SU-DHL-6 (cell line): Measurements from ENCODE around the gene PODNL1.

Source experiments
- H2AFZ ChIP-seq: fragments of 200-600 bp; sonication (generic); 2 replicates; pipeline ENCODE4 v1.6.1; 2014; ENCODE audit warnings: low read depth, mild to moderate bottlenecking, moderate library complexity, mixed read lengths, antibody characterized with exemption, low read length; ENCODE audit not compliant: severe bottlenecking
- H3F3A ChIP-seq: fragments of 200-600 bp; shearing (Covaris generic); 2 replicates; pipeline ENCODE4 v1.6.0; 2016; ENCODE audit warnings: antibody characterized with exemption, mild to moderate bottlenecking; ENCODE audit not compliant: insufficient read depth
- H3K27ac ChIP-seq: fragments of 200-600 bp; sonication (generic); 2 replicates; pipeline ENCODE4 v1.5.1; 2016; ENCODE audit warnings: low read depth, mild to moderate bottlenecking, low read length, moderate library complexity, mixed read lengths
- H3K27me3 ChIP-seq: fragments of 200-600 bp; sonication (generic), shearing (Covaris generic); 2 replicates; pipeline ENCODE4 v1.6.0; 2014; ENCODE audit warnings: mild to moderate bottlenecking, low read length
- H3K36me3 ChIP-seq: fragments of 200-600 bp; sonication (generic); 2 replicates; pipeline ENCODE4 v1.6.1; 2014; ENCODE audit warnings: mild to moderate bottlenecking, low read length, mixed read lengths
- H3K4me2 ChIP-seq: fragments of 300-600, 200-600 bp; shearing (Covaris generic), sonication (generic); 2 replicates; pipeline ENCODE4 v1.6.0; 2014; ENCODE audit warnings: low read length, low read depth, mild to moderate bottlenecking; ENCODE audit not compliant: poor library complexity, severe bottlenecking
- H3K4me3 ChIP-seq: fragments of 200-600 bp; sonication (generic); 2 replicates; pipeline ENCODE4 v1.5.1; 2014; ENCODE audit warnings: antibody characterized with exemption, low read length, mild to moderate bottlenecking, mixed read lengths; ENCODE audit not compliant: insufficient read depth, poor library complexity, severe bottlenecking
- H3K79me2 ChIP-seq: fragments of 200-600 bp; sonication (generic); 2 replicates; pipeline ENCODE4 v1.6.1; 2014; ENCODE audit warnings: mild to moderate bottlenecking, low read length, moderate library complexity; ENCODE audit not compliant: insufficient read depth
- H3K9ac ChIP-seq: fragments of 200-600 bp; sonication (generic); 2 replicates; pipeline ENCODE4 v1.7.0; 2014; ENCODE audit warnings: mild to moderate bottlenecking, low read length
- H3K9me2 ChIP-seq: fragments of 200-600 bp; sonication (generic); replicated peaks from 2 replicates; pipeline ENCODE4 v1.6.1; 2014; ENCODE audit warnings: low read length; ENCODE audit not compliant: insufficient read depth
- H3K9me3 ChIP-seq: fragments of 200-600 bp; sonication (generic); 2 replicates; pipeline ENCODE4 v1.6.1; 2014; ENCODE audit warnings: low read length, mixed read lengths; ENCODE audit not compliant: insufficient read depth
- H4K20me1 ChIP-seq: fragments of 200-600 bp; sonication (generic); 2 replicates; pipeline ENCODE4 v1.6.1; 2014; ENCODE audit warnings: low read depth, mild to moderate bottlenecking, antibody characterized with exemption, low read length, moderate library complexity, mixed read lengths
- EZH2phosphoT487 ChIP-seq: fragments of 200-600 bp; sonication (generic), shearing (Covaris generic); conservative IDR thresholded peaks from 2 replicates; pipeline ENCODE4 v1.6.1; 2018; ENCODE audit warnings: mild to moderate bottlenecking, antibody characterized with exemption, low read length, moderate library complexity, mixed read lengths
- TF ChIP-seq, protein P1 (sequence below): fragments of 200-600 bp; sonication (generic); IDR thresholded peaks from one replicate; pipeline ENCODE4 v1.5.1; 2017; ENCODE audit warnings: antibody characterized with exemption, mild to moderate bottlenecking, low read length, moderate library complexity; ENCODE audit not compliant: insufficient read depth, poor library complexity, severe bottlenecking

Gene PODNL1

DNA sequence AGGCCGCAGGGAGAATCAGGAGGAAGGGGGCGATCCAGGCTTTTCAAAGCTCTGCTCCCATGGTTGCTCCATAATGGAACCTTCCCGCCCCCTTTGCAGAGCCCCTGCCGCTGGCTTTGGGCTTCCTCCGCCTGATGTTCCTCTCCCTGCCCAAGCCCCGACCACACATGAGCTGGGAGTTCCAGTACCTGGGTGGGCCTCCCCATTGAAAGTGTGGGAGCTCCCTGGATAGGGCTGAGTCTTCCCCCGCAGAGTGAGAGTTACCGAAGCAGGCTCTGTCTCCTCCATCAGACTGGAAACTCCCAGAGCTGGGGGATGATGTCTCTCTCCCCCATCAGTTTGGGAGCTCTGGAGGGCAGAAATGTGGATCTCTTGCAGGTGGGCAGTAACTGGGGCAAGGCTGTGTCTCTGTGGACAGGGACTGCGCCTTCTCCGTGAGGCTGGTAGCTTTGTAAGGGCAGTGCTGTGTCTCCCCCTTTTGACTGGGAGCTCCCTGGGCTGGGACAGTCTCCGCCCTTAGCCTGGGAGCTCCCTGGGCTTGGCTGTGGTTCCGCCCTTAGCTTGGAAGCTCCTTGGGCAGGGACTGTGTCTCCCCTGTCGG, 14.8 kb upstream of the PODNL1 start:
- Histone ChIP-seq H4K20me1 (no peaks in the 10 kb centered on the region; the same call in 1 of the 2 replicates), H3K9me3 (no peaks in the 10 kb centered on the region), H3K27me3 (no peaks in the 10 kb centered on the region), H3K9ac (peak overlapping the region; percentile 88), H3K4me3 (peak overlapping the region; percentile 69), H2AFZ (no peak overlapping the region), H3K9me2 (no peaks in the 10 kb centered on the region), H3K79me2 (peaks cover 16% of the 10 kb centered on the region), H3K36me3 (peaks cover 2% of the 10 kb centered on the region; the same call in 1 of the 2 replicates), H3F3A (no peaks in the 10 kb centered on the region), H3K4me2 (peak overlapping the region; percentile 95), H3K27ac (0 out of 2 replicates have a peak overlapping the region, but pooled peaks have one; percentile 16)
- TF ChIP-seq EZH2phosphoT487 = no peak
- TF ChIP-seq, protein P1, sequence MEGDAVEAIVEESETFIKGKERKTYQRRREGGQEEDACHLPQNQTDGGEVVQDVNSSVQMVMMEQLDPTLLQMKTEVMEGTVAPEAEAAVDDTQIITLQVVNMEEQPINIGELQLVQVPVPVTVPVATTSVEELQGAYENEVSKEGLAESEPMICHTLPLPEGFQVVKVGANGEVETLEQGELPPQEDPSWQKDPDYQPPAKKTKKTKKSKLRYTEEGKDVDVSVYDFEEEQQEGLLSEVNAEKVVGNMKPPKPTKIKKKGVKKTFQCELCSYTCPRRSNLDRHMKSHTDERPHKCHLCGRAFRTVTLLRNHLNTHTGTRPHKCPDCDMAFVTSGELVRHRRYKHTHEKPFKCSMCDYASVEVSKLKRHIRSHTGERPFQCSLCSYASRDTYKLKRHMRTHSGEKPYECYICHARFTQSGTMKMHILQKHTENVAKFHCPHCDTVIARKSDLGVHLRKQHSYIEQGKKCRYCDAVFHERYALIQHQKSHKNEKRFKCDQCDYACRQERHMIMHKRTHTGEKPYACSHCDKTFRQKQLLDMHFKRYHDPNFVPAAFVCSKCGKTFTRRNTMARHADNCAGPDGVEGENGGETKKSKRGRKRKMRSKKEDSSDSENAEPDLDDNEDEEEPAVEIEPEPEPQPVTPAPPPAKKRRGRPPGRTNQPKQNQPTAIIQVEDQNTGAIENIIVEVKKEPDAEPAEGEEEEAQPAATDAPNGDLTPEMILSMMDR = no peak

DNA sequence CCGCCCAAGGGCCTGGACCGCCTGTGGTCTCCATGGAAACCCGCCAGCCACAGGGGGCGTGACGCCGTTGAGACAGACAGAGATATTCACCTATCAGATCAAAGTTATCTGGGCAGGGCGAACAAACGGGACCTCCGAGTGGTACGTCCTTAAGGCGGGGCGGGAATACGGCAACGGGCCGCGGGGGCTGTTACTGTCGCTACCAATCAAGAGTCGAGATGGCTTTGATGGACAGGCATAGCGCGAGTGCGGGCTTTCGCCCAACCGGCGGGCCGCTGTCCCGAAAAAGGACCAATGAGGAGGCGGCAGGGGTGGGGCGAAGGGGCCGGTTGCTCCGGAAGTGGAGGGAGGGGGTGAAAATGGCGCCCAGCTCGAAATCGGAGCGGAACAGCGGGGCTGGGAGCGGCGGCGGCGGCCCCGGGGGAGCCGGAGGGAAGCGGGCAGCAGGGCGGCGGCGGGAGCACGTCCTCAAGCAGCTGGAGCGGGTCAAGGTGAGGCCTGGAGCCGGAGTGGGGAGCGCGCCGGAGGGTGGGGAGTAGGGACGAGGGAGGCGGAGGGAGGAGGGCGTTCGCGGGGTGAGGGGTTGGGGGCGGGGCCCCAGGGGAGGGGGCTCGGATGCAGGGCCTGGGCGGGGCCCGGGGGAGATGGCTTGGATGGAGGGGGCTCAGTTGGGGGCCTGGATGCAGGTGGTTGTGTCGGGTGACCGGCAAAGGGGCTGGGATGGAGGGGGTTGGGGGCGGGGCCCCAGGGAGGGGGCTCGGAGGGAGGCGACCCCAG, 14.1 kb upstream of the PODNL1 start, which contains the start of gene DCAF15:
DCAF15 (plus strand) TSS at position 356 of the 777 bp plus-strand sequence; CDS start at position 360, 4 bp downstream.
- Histone ChIP-seq H3K9ac (peak within 1 kb of the TSS; percentile 88), H3K27ac (peak within 1 kb of the TSS; percentile 54), H3K9me3 (no peaks in the 10 kb centered on the region), H3K9me2 (no peaks in the 10 kb centered on the region), H4K20me1 (no peaks in the 10 kb centered on the region; the same call in 1 of the 2 replicates), H2AFZ (peak within 1 kb of the TSS; percentile 91), H3K79me2 (peaks cover 16% of the 10 kb centered on the region), H3F3A (no peaks in the 10 kb centered on the region), H3K36me3 (peaks cover 2% of the 10 kb centered on the region; the same call in 1 of the 2 replicates), H3K27me3 (no peaks in the 10 kb centered on the region), H3K4me3 (peak within 1 kb of the TSS; percentile 69), H3K4me2 (peak within 1 kb of the TSS; percentile 95)
- no peak for TF ChIP-seq EZH2phosphoT487
- TF ChIP-seq, protein P1 = no peak

DNA sequence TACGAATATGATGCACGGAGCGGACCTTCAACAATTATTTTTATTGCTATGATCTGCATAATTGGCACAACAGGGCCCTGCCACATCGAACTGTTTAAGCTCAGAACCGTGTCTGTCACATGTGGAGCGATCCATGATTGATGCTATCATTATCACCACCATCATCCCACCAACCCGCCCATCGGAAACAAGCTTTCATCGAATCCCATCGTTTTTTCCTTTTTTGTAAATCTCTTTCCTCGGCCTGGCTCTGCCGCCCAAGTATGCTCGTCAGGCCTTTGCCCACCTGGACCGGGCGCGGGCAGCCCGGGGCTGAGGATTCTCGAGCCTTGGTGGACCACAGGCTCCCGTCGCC, 13.6 kb upstream of the PODNL1 start:
- H3K9ac ChIP-seq = peak overlapping the region; percentile 24; the same call in 1 of the 2 replicates

More for the DNA sequence above, 13.6 kb upstream of the PODNL1 start:
- peak overlapping the region; percentile 91 for H2AFZ ChIP-seq
- peak overlapping the region; percentile 62 for H3K4me3 ChIP-seq
- H3F3A ChIP-seq = no peaks in the 10 kb centered on the region
- H3K9me3 ChIP-seq = no peaks in the 10 kb centered on the region
- H3K4me2 ChIP-seq = peak overlapping the region; percentile 76
- H3K27me3 ChIP-seq = no peaks in the 10 kb centered on the region
- H3K79me2 ChIP-seq = peaks cover 16% of the 10 kb centered on the region
- no peaks in the 10 kb centered on the region for H3K36me3 ChIP-seq
- H3K27ac ChIP-seq = no peak overlapping the region
- H4K20me1 ChIP-seq = no peaks in the 10 kb centered on the region; the same call in 1 of the 2 replicates
- no peak for TF ChIP-seq EZH2phosphoT487
- TF ChIP-seq, protein P1 = no peak
- H3K9me2 ChIP-seq = no peaks in the 10 kb centered on the region
